ENCODE measurements around the gene DOCK10.

DNA sequence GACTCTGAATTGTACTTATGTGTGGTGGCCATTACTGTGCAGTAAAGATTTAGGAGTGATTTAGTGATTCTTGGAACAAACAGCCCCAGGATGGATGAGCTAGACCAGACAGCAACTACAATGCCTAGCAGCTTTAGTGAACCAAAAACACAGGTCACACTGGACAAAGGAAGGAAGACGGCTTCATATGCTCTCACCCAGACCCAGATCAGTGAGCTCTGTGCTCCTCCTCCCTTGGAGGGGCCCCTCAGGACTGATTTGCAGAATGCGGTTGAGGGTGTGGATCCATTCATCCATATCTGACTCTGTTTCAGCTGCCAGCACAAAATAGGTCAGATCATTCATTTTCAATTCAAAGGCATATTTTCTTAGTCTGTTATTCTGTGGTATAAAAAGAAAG lies 166.4 kb downstream of the DOCK10 start:
- TF ChIP-seq, protein P1, sequence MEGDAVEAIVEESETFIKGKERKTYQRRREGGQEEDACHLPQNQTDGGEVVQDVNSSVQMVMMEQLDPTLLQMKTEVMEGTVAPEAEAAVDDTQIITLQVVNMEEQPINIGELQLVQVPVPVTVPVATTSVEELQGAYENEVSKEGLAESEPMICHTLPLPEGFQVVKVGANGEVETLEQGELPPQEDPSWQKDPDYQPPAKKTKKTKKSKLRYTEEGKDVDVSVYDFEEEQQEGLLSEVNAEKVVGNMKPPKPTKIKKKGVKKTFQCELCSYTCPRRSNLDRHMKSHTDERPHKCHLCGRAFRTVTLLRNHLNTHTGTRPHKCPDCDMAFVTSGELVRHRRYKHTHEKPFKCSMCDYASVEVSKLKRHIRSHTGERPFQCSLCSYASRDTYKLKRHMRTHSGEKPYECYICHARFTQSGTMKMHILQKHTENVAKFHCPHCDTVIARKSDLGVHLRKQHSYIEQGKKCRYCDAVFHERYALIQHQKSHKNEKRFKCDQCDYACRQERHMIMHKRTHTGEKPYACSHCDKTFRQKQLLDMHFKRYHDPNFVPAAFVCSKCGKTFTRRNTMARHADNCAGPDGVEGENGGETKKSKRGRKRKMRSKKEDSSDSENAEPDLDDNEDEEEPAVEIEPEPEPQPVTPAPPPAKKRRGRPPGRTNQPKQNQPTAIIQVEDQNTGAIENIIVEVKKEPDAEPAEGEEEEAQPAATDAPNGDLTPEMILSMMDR (IDR thresholded peaks at IDR 0.05), result no peak
- TF ChIP-seq POLR2A (IDR thresholded peaks at IDR 0.05), result no peak
- TF ChIP-seq POLR2AphosphoS5 (IDR thresholded peaks at IDR 0.05), result no peak
- TF ChIP-seq EP300 (IDR thresholded peaks at IDR 0.05), result no peak

Data from stomach (tissue), 4 donors.